ENCODE measurements around the gene POP4.
A peak's percentile ranks its signal among the peaks of the same experiment; 100 is the strongest.

Gene POP4

GRCh38 chr19:29664753-29665214 is 58.7 kb downstream of the POP4 start:
- H3K4me3 ChIP-seq (ENCODE audit: low read depth, low read length): peak overlapping the region; percentile 50
- H3K36me3 ChIP-seq: no peaks in the 10 kb centered on the region
- peak overlapping the region; percentile 55 for H3K27ac ChIP-seq
- H3K27me3 ChIP-seq (ENCODE audit: insufficient read depth, low read depth, severe bottlenecking): no peaks in the 10 kb centered on the region
- DNase-seq: no peak
- H3K9me3 ChIP-seq (ENCODE audit: severe bottlenecking): no peaks in the 10 kb centered on the region
- TF ChIP-seq CTCF (IDR thresholded peaks at IDR 0.05; ENCODE audit: low read depth, low read length): 0 out of 2 replicates have a peak, but pooled peaks have one; percentile 1

- Histone ChIP-seq H3K27me3 (ENCODE audit: insufficient read depth, low read depth, severe bottlenecking) (no peaks in the 10 kb centered on the region), H3K4me3 (ENCODE audit: low read depth, low read length) (peak within 1 kb of the TSS; percentile 76), H3K36me3 (no peaks in the 10 kb centered on the region), H3K27ac (peak within 1 kb of the TSS; percentile 55), H3K9me3 (ENCODE audit: severe bottlenecking) (no peaks in the 10 kb centered on the region)
- DNase-seq: peak; percentile 89
- no peak for TF ChIP-seq CTCF (IDR thresholded peaks at IDR 0.05; ENCODE audit: low read depth, low read length)
These were observed 59.2 kb downstream of the POP4 start, which contains the start of gene PLEKHF1 for GRCh38 chr19:29665215-29665825. Gene PLEKHF1, plus strand, starts transcription at chr19:29665461. Its CDS starts 8,379 bp downstream, at chr19:29673840.

GRCh38 chr19:29665826-29666577 is 59.9 kb downstream of the POP4 start:
- no peak for DNase-seq
- Histone ChIP-seq H3K4me3 (ENCODE audit: low read depth, low read length) (peak overlapping the region; percentile 76), H3K9me3 (ENCODE audit: severe bottlenecking) (no peaks in the 10 kb centered on the region), H3K27me3 (ENCODE audit: insufficient read depth, low read depth, severe bottlenecking) (no peaks in the 10 kb centered on the region), H3K27ac (no peak overlapping the region), H3K36me3 (no peaks in the 10 kb centered on the region)
- no peak for TF ChIP-seq CTCF (IDR thresholded peaks at IDR 0.05; ENCODE audit: low read depth, low read length)

Data from WERI-Rb-1 (cell line).